SU-DHL-6 (cell line): ENCODE measurements around the gene DNAH14.

Experiments
- H2AFZ ChIP-seq: fragments of 200-600 bp; sonication (generic); 2 replicates; pipeline ENCODE4 v1.6.1; 2014; ENCODE audit warnings: low read depth, mild to moderate bottlenecking, moderate library complexity, mixed read lengths, antibody characterized with exemption, low read length; ENCODE audit not compliant: severe bottlenecking
- H3F3A ChIP-seq: fragments of 200-600 bp; shearing (Covaris generic); 2 replicates; pipeline ENCODE4 v1.6.0; 2016; ENCODE audit warnings: antibody characterized with exemption, mild to moderate bottlenecking; ENCODE audit not compliant: insufficient read depth
- H3K27ac ChIP-seq: fragments of 200-600 bp; sonication (generic); 2 replicates; pipeline ENCODE4 v1.5.1; 2016; ENCODE audit warnings: low read depth, mild to moderate bottlenecking, low read length, moderate library complexity, mixed read lengths
- H3K27me3 ChIP-seq: fragments of 200-600 bp; sonication (generic), shearing (Covaris generic); 2 replicates; pipeline ENCODE4 v1.6.0; 2014; ENCODE audit warnings: mild to moderate bottlenecking, low read length
- H3K36me3 ChIP-seq: fragments of 200-600 bp; sonication (generic); 2 replicates; pipeline ENCODE4 v1.6.1; 2014; ENCODE audit warnings: mild to moderate bottlenecking, low read length, mixed read lengths
- H3K4me2 ChIP-seq: fragments of 300-600, 200-600 bp; shearing (Covaris generic), sonication (generic); 2 replicates; pipeline ENCODE4 v1.6.0; 2014; ENCODE audit warnings: low read length, low read depth, mild to moderate bottlenecking; ENCODE audit not compliant: poor library complexity, severe bottlenecking
- H3K4me3 ChIP-seq: fragments of 200-600 bp; sonication (generic); 2 replicates; pipeline ENCODE4 v1.5.1; 2014; ENCODE audit warnings: antibody characterized with exemption, low read length, mild to moderate bottlenecking, mixed read lengths; ENCODE audit not compliant: insufficient read depth, poor library complexity, severe bottlenecking
- H3K79me2 ChIP-seq: fragments of 200-600 bp; sonication (generic); 2 replicates; pipeline ENCODE4 v1.6.1; 2014; ENCODE audit warnings: mild to moderate bottlenecking, low read length, moderate library complexity; ENCODE audit not compliant: insufficient read depth
- H3K9ac ChIP-seq: fragments of 200-600 bp; sonication (generic); 2 replicates; pipeline ENCODE4 v1.7.0; 2014; ENCODE audit warnings: mild to moderate bottlenecking, low read length
- H3K9me2 ChIP-seq: fragments of 200-600 bp; sonication (generic); replicated peaks from 2 replicates; pipeline ENCODE4 v1.6.1; 2014; ENCODE audit warnings: low read length; ENCODE audit not compliant: insufficient read depth
- H3K9me3 ChIP-seq: fragments of 200-600 bp; sonication (generic); 2 replicates; pipeline ENCODE4 v1.6.1; 2014; ENCODE audit warnings: low read length, mixed read lengths; ENCODE audit not compliant: insufficient read depth
- H4K20me1 ChIP-seq: fragments of 200-600 bp; sonication (generic); 2 replicates; pipeline ENCODE4 v1.6.1; 2014; ENCODE audit warnings: low read depth, mild to moderate bottlenecking, antibody characterized with exemption, low read length, moderate library complexity, mixed read lengths
- EZH2phosphoT487 ChIP-seq: fragments of 200-600 bp; sonication (generic), shearing (Covaris generic); conservative IDR thresholded peaks from 2 replicates; pipeline ENCODE4 v1.6.1; 2018; ENCODE audit warnings: mild to moderate bottlenecking, antibody characterized with exemption, low read length, moderate library complexity, mixed read lengths
- TF ChIP-seq, protein P1 (sequence below): fragments of 200-600 bp; sonication (generic); IDR thresholded peaks from one replicate; pipeline ENCODE4 v1.5.1; 2017; ENCODE audit warnings: antibody characterized with exemption, mild to moderate bottlenecking, low read length, moderate library complexity; ENCODE audit not compliant: insufficient read depth, poor library complexity, severe bottlenecking

The DNAH14 gene

DNA sequence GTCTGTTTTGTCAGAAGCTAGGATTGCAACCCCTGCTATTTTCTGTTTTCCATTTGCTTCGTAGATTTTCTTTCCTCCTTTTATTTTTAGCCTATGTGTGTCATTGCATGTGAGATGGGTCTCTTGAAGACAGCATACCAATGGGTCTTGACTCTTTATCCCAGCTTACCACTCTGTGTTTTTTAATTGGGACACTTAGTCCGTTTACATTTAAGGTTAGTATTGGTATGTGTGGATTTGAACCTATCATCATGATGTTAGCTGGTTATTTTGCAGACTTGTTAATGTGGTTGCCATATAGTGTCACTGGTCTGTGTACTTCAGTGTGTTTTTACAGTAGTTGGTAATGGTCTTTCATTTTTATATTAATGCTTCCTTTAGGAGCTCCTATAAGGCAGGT lies 141.5 kb downstream of the DNAH14 start:
- Histone ChIP-seq H4K20me1 (no peaks in the 10 kb centered on the region), H3K27ac (no peak overlapping the region), H3K79me2 (no peaks in the 10 kb centered on the region), H3K9ac (no peak overlapping the region), H3F3A (no peaks in the 10 kb centered on the region), H3K9me3 (no peaks in the 10 kb centered on the region), H3K4me2 (no peak overlapping the region), H3K27me3 (no peaks in the 10 kb centered on the region), H3K4me3 (no peak overlapping the region), H2AFZ (no peak overlapping the region), H3K9me2 (no peaks in the 10 kb centered on the region), H3K36me3 (no peaks in the 10 kb centered on the region)
- TF ChIP-seq EZH2phosphoT487 = no peak
- TF ChIP-seq, protein P1, sequence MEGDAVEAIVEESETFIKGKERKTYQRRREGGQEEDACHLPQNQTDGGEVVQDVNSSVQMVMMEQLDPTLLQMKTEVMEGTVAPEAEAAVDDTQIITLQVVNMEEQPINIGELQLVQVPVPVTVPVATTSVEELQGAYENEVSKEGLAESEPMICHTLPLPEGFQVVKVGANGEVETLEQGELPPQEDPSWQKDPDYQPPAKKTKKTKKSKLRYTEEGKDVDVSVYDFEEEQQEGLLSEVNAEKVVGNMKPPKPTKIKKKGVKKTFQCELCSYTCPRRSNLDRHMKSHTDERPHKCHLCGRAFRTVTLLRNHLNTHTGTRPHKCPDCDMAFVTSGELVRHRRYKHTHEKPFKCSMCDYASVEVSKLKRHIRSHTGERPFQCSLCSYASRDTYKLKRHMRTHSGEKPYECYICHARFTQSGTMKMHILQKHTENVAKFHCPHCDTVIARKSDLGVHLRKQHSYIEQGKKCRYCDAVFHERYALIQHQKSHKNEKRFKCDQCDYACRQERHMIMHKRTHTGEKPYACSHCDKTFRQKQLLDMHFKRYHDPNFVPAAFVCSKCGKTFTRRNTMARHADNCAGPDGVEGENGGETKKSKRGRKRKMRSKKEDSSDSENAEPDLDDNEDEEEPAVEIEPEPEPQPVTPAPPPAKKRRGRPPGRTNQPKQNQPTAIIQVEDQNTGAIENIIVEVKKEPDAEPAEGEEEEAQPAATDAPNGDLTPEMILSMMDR = no peak

DNA sequence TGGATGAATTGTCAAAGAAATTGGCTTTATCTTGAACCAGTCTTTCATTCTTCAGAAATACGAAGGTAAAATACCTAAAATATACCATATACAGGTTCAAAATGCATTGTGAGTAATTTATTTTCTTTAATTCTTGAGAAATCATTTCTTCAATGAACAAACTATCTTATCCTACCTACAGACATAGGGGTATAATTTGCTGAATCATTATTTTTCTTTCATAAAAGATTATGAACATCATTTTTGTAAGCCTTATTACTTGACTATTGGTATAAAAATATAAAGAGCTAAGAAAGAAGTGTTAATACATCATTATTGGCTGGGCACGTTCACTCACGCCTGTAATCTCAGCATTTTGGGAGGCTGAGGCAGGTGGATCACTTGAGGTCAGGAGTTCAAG lies 167.7 kb downstream of the DNAH14 start:
- Histone ChIP-seq H3F3A (no peaks in the 10 kb centered on the region), H3K79me2 (no peaks in the 10 kb centered on the region), H4K20me1 (no peaks in the 10 kb centered on the region), H3K9me2 (no peaks in the 10 kb centered on the region), H2AFZ (no peak overlapping the region), H3K4me3 (no peak overlapping the region), H3K27ac (no peak overlapping the region), H3K36me3 (no peaks in the 10 kb centered on the region), H3K27me3 (no peaks in the 10 kb centered on the region), H3K9ac (no peak overlapping the region), H3K4me2 (no peak overlapping the region), H3K9me3 (no peaks in the 10 kb centered on the region)
- TF ChIP-seq, protein P1 = no peak
- no peak for TF ChIP-seq EZH2phosphoT487

DNA sequence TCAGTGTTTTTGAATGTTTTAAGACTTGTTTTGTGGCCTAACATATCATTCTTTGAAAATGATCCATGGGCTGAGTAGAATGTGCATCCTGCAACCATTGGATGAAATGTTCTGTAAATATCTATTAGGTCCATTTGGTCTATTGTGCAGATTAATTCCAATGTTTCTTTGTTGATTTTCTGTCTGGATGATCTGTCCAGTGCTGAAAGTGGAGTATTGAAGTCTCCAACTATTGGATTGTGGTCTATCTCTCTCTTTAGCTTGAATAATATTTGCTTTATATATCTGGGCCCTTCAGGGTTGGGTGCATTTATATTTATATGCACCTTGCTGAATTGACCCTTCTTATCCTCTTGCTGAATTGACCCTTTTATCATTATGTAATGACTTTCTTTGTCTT lies 181.5 kb downstream of the DNAH14 start:
- Histone ChIP-seq H3K79me2 (no peaks in the 10 kb centered on the region), H3K36me3 (no peaks in the 10 kb centered on the region)

More for the DNA sequence above, 181.5 kb downstream of the DNAH14 start:
- no peak overlapping the region for H3K4me3 ChIP-seq
- no peak overlapping the region for H2AFZ ChIP-seq
- no peaks in the 10 kb centered on the region for H3K9me2 ChIP-seq
- H3K27ac ChIP-seq = no peak overlapping the region
- no peaks in the 10 kb centered on the region for H3K9me3 ChIP-seq
- no peaks in the 10 kb centered on the region for H3K27me3 ChIP-seq
- no peak overlapping the region for H3K9ac ChIP-seq
- no peaks in the 10 kb centered on the region for H3F3A ChIP-seq
- TF ChIP-seq, protein P1 = no peak
- TF ChIP-seq EZH2phosphoT487 = no peak
- H4K20me1 ChIP-seq = no peaks in the 10 kb centered on the region
- H3K4me2 ChIP-seq = no peak overlapping the region
